B cell (primary cell): ENCODE results near the gene FAM107B. TPM values are rescaled to one million over a fixed set of nuclear protein-coding genes. Genes with fewer than 3 reads are reported as not detected.

Experiments
- ATAC-seq: fragments of 200-7000 bp; cut with Tn5 transposase; one replicate; pipeline ENCODE4 v1.10.0; 2021; ENCODE audit warnings: low read depth, mild to moderate bottlenecking, moderate number of reproducible peaks, moderate library complexity
- CTCF ChIA-PET: fragments of 350-600 bp; sonication (Branson Sonifier 250); formaldehyde crosslinking; loops from one replicate; lab custom pipeline; 2021; ENCODE audit warnings: antibody characterized with exemption, inconsistent platforms; lab: Charles Lee
- POLR2A ChIA-PET: fragments of 350-600 bp; sonication (Branson Sonifier 250); formaldehyde crosslinking; loops from one replicate; lab custom pipeline; 2021; ENCODE audit warnings: antibody characterized with exemption; lab: Charles Lee
- DNase-seq: peaks from one replicate; pipeline ENCODE4 v3.0.0; 2013
- H2AFZ ChIP-seq: 2 replicates; pipeline ENCODE4 v1.6.1; 2012; ENCODE audit warnings: mild to moderate bottlenecking, low read depth, low read length; ENCODE audit not compliant: insufficient read depth, poor library complexity, severe bottlenecking
- H3K27ac ChIP-seq, 2 donors: 1 replicate in 1 of 2; 2 replicates in 1 of 2; pipeline ENCODE4 v1.5.1; 2012 to 2013; ENCODE audit warnings: low read length in 2 of 2, mild to moderate bottlenecking in 2 of 2, moderate library complexity in 1 of 2
- H3K27me3 ChIP-seq, 4 experiments: fragments of 200-600 bp in 1 of 4; sonication (generic) in 1 of 4; replicated peaks in 1 of 4; 1 replicate in 2 of 4; 2 replicates in 2 of 4; pipeline versions ENCODE4 v1.6.1 to v1.7.0; 2013 to 2016; ENCODE audit warnings: low read length in 3 of 4, mild to moderate bottlenecking in 2 of 4, mixed read lengths in 1 of 4, moderate library complexity in 1 of 4; ENCODE audit not compliant: insufficient read depth in 4 of 4, control insufficient read depth in 3 of 4; ENCODE audit errors: control extremely low read depth in 1 of 4
- H3K36me3 ChIP-seq, 2 experiments: replicated peaks in 1 of 2; 1 replicate in 1 of 2; 2 replicates in 1 of 2; pipeline versions ENCODE4 v1.6.1 to v1.7.1; 2013; ENCODE audit warnings: low read length in 1 of 2; ENCODE audit not compliant: insufficient read depth in 2 of 2, control insufficient read depth in 1 of 2; ENCODE audit errors: control extremely low read depth in 1 of 2, extremely low read depth in 1 of 2
- H3K4me1 ChIP-seq, 2 donors: fragments of 200-600 bp in 1 of 2; sonication (generic) in 1 of 2; 1 replicate in 1 of 2; 2 replicates in 1 of 2; pipeline versions ENCODE4 v1.5.1 to v1.6.1; 2013 to 2017; ENCODE audit warnings: low read length in 2 of 2; ENCODE audit not compliant: control insufficient read depth in 2 of 2, insufficient read depth in 2 of 2
- H3K4me2 ChIP-seq: replicated peaks from 2 replicates; pipeline ENCODE3; 2012; ENCODE audit warnings: mild to moderate bottlenecking, low read depth, low read length; ENCODE audit not compliant: poor library complexity, severe bottlenecking
- H3K4me3 ChIP-seq, 5 experiments: fragments of 200-600 bp in 1 of 5; sonication (generic) in 1 of 5; 1 replicate in 3 of 5; 2 replicates in 2 of 5; pipeline versions ENCODE4 v1.5.1 to v1.7.0; 2011 to 2016; ENCODE audit warnings: low read length in 4 of 5, mild to moderate bottlenecking in 4 of 5, low read depth in 2 of 5, control low read depth in 1 of 5, moderate library complexity in 1 of 5; ENCODE audit not compliant: insufficient read depth in 1 of 5; ENCODE audit errors: control extremely low read depth in 1 of 5, extremely low read depth in 1 of 5
- H3K79me2 ChIP-seq: fragments of 200-600 bp; sonication (generic); one replicate; pipeline ENCODE4 v1.6.0; 2016; ENCODE audit warnings: low read length; ENCODE audit not compliant: control insufficient read depth, insufficient read depth
- H3K9ac ChIP-seq: fragments of 200-600 bp; sonication (generic); 2 replicates; pipeline ENCODE4 v1.6.1; 2017; ENCODE audit warnings: mild to moderate bottlenecking, low read length, moderate library complexity
- H3K9me3 ChIP-seq, 3 donors: one replicate each; pipeline versions ENCODE4 v1.6.1 to v1.7.1; 2013; ENCODE audit warnings: low read length in 2 of 3; ENCODE audit not compliant: control insufficient read depth in 2 of 3, insufficient read depth in 1 of 3; ENCODE audit errors: control extremely low read depth in 1 of 3
- H4K20me1 ChIP-seq: 2 replicates; pipeline ENCODE4 v1.6.0; 2012; ENCODE audit warnings: mild to moderate bottlenecking, low read length; ENCODE audit not compliant: insufficient read depth, control insufficient read depth, poor library complexity, severe bottlenecking
- H3K27ac Mint-ChIP-seq: one replicate; pipeline ENCODE4 v1.8.0; 2021; ENCODE audit warnings: mixed read lengths
- H3K27me3 Mint-ChIP-seq: one replicate; pipeline ENCODE4 v1.8.0; 2021; ENCODE audit warnings: mixed read lengths
- H3K4me1 Mint-ChIP-seq: one replicate; pipeline ENCODE4 v1.8.0; 2021; ENCODE audit warnings: mixed read lengths
- H3K4me3 Mint-ChIP-seq: one replicate; pipeline ENCODE4 v1.8.0; 2021; ENCODE audit warnings: mixed read lengths
- H3K9me3 Mint-ChIP-seq: one replicate; pipeline ENCODE4 v1.8.0; 2022; ENCODE audit warnings: mixed read lengths; ENCODE audit not compliant: insufficient read depth
- EZH2 ChIP-seq: IDR thresholded peaks from 2 replicates; pipeline ENCODE4 v1.6.1; 2012; ENCODE audit warnings: borderline replicate concordance, low read depth, mild to moderate bottlenecking, moderate library complexity, low read length; ENCODE audit not compliant: insufficient read depth, poor library complexity, severe bottlenecking
- WGBS: methylation state at CpG from one replicate; pipeline ENCODE4 v1.1.5; 2013; ENCODE audit warnings: missing lambda C conversion rate; ENCODE audit not compliant: insufficient coverage; 5-methylcytosine and 5-hydroxymethylcytosine counted together
- intact Hi-C: fragments of 100-400 bp; cut with micrococcal nuclease; formaldehyde crosslinking; loops from one replicate; pipeline ENCODE4 v1.10.0; 2022
- polyA plus RNA-seq: library from polyadenylated mRNA; depleted of rRNA; stranded (reverse); fragments of >200 nt; gene quantifications from 2 replicates; pipeline ENCODE4 v1.2.3, GENCODE V29; 2012
- total RNA-seq, 2 donors: library from RNA; stranded (reverse); fragments of 120-200 nt in 1 of 2; gene quantifications; 1 replicate in 1 of 2; 2 replicates in 1 of 2; pipeline versions ENCODE4 v1.2.3 to v1.2.4, GENCODE V29; 2013 to 2022
- TF ChIP-seq, protein P1 (sequence below): fragments of 200-600 bp; IDR thresholded peaks from one replicate; pipeline ENCODE4 v1.8.0; 2022; ENCODE audit warnings: antibody characterized with exemption, mild to moderate bottlenecking

Gene FAM107B
- total and polyA plus RNA-seq, 2 donors (not counting 1 experiment from before 2014, with no cell fraction given) = 31.9 to 318 TPM

DNA sequence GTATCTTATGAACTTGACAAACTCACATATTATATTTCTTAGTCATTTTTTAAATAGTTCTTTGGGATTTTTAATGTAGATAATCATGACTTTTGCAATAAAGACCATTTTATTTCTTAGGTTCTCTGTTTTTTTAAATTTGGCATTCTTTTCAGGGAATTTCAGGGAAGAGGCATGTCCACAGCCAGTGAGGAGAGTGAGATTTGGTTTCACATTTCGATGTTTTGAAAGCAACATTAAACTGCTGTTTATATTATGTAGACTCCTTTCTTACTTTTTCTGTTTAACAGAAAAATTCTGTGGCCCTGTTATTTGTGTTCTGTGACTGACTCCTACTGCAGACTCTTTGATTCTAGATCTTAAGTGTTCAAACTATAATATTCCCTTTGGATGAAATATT, 153.7 kb downstream of the FAM107B start:
- ATAC-seq (no peak), DNase-seq (no peak)
- Histone ChIP-seq H2AFZ (no peak overlapping the region), H3K9ac (no peak overlapping the region), H3K27me3 (no peaks in the 10 kb centered on the region), H4K20me1 (no peaks in the 10 kb centered on the region), H3K27ac (no peak overlapping the region), H3K4me2 (no peak overlapping the region), H3K4me1 (peaks cover 10 to 16% of the 10 kb centered on the region in 2 donors), H3K36me3 (no peaks in the 10 kb centered on the region), H3K79me2 (no peaks in the 10 kb centered on the region), H3K9me3 (no peaks in the 10 kb centered on the region), H3K4me3 (no peak overlapping the region)
- TF ChIP-seq, protein P1, sequence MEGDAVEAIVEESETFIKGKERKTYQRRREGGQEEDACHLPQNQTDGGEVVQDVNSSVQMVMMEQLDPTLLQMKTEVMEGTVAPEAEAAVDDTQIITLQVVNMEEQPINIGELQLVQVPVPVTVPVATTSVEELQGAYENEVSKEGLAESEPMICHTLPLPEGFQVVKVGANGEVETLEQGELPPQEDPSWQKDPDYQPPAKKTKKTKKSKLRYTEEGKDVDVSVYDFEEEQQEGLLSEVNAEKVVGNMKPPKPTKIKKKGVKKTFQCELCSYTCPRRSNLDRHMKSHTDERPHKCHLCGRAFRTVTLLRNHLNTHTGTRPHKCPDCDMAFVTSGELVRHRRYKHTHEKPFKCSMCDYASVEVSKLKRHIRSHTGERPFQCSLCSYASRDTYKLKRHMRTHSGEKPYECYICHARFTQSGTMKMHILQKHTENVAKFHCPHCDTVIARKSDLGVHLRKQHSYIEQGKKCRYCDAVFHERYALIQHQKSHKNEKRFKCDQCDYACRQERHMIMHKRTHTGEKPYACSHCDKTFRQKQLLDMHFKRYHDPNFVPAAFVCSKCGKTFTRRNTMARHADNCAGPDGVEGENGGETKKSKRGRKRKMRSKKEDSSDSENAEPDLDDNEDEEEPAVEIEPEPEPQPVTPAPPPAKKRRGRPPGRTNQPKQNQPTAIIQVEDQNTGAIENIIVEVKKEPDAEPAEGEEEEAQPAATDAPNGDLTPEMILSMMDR = no peak
- no peak overlapping the region for H3K4me3 Mint-ChIP-seq
- peaks cover 29% of the 10 kb centered on the region for H3K4me1 Mint-ChIP-seq
- CTCF ChIA-PET = no interaction called here
- H3K27ac Mint-ChIP-seq = no peak overlapping the region
- no CpG with 5 or more reads among the region's 1 CpG for WGBS
- H3K27me3 Mint-ChIP-seq = no peaks in the 10 kb centered on the region
- POLR2A ChIA-PET = no interaction called here
- H3K9me3 Mint-ChIP-seq = no peaks in the 10 kb centered on the region
- intact Hi-C loops = no loop called here

GRCh38 chr10:14618674-14619073, 156.0 kb downstream of the FAM107B start:
- H3K36me3 ChIP-seq = no peaks in the 10 kb centered on the region
- no peaks in the 10 kb centered on the region for H4K20me1 ChIP-seq
- H3K4me3 ChIP-seq = no peak overlapping the region
- ChIA-PET CTCF (no interaction called here), POLR2A (no interaction called here)
- no peak overlapping the region for H2AFZ ChIP-seq
- no peak for DNase-seq
- intact Hi-C loops = no loop called here
- no peak overlapping the region for H3K27ac ChIP-seq
- peaks cover 19% of the 10 kb centered on the region for H3K4me1 Mint-ChIP-seq
- H3K9ac ChIP-seq = no peak overlapping the region
- no peaks in the 10 kb centered on the region for H3K27me3 Mint-ChIP-seq
- no peak overlapping the region for H3K27ac Mint-ChIP-seq
- no peaks in the 10 kb centered on the region for H3K79me2 ChIP-seq
- H3K4me1 ChIP-seq = peaks cover 10 to 16% of the 10 kb centered on the region in 2 donors
- TF ChIP-seq EZH2 = no peak
- TF ChIP-seq, protein P1 = no peak
- H3K9me3 Mint-ChIP-seq = no peaks in the 10 kb centered on the region
- 98% methylated on average over 5 of the region's 7 CpGs for WGBS
- H3K9me3 ChIP-seq = no peaks in the 10 kb centered on the region
- no peaks in the 10 kb centered on the region for H3K27me3 ChIP-seq
- H3K4me3 Mint-ChIP-seq = no peak overlapping the region
- H3K4me2 ChIP-seq = no peak overlapping the region
- ATAC-seq = no peak
